Small intestine (tissue), 7 donors: Measurements from ENCODE around the gene TMEM269. TPM values are rescaled to one million over a fixed set of nuclear protein-coding genes. Genes with fewer than 3 reads are reported as not detected.
A peak's percentile ranks its signal among the peaks of the same experiment; 100 is the strongest.

ENCODE experiments used
- DNase-seq, 2 donors: peaks; one replicate each; pipeline versions ENCODE4 v3.0.0 to v3.0.0-alpha.2; 2013
- FAIRE-seq: peaks from 2 replicates; lab custom pipeline; 2012; peaks lifted over from hg19 to GRCh38; lab: Jason Lieb, UNC
- H3K27ac ChIP-seq, 3 donors: one replicate each; pipeline ENCODE4 v1.5.1; 2013; ENCODE audit warnings: low read length in 2 of 3, mild to moderate bottlenecking in 2 of 3, control low read depth in 1 of 3, inconsistent platforms in 1 of 3, low read depth in 1 of 3, moderate library complexity in 1 of 3
- H3K27me3 ChIP-seq, 3 donors: one replicate each; pipeline ENCODE4 v1.6.1; 2013; ENCODE audit warnings: low read length in 3 of 3, inconsistent platforms in 1 of 3; ENCODE audit not compliant: control insufficient read depth in 3 of 3, insufficient read depth in 3 of 3
- H3K36me3 ChIP-seq, 3 donors: one replicate each; pipeline ENCODE4 v1.6.1; 2013; ENCODE audit warnings: low read length in 3 of 3, inconsistent platforms in 1 of 3, low read depth in 1 of 3, mild to moderate bottlenecking in 1 of 3, moderate library complexity in 1 of 3; ENCODE audit not compliant: control insufficient read depth in 3 of 3, insufficient read depth in 2 of 3
- H3K4me1 ChIP-seq, 3 donors: one replicate each; pipeline ENCODE4 v1.6.1; 2013; ENCODE audit warnings: low read length in 2 of 3, inconsistent platforms in 1 of 3, low read depth in 1 of 3, mild to moderate bottlenecking in 1 of 3, moderate library complexity in 1 of 3; ENCODE audit not compliant: control insufficient read depth in 3 of 3, insufficient read depth in 2 of 3
- H3K4me3 ChIP-seq, 3 donors: one replicate each; pipeline ENCODE4 v1.5.1; 2013; ENCODE audit warnings: low read length in 3 of 3, control low read depth in 1 of 3, inconsistent platforms in 1 of 3, low read depth in 1 of 3, mild to moderate bottlenecking in 1 of 3, moderate library complexity in 1 of 3
- H3K9me3 ChIP-seq, 2 donors: one replicate each; pipeline ENCODE4 v1.6.1; 2013; ENCODE audit warnings: low read depth in 1 of 2, low read length in 1 of 2; ENCODE audit not compliant: control insufficient read depth in 2 of 2, insufficient read depth in 1 of 2
- WGBS, 3 donors: extraction: QIAGEN DNeasy Blood & Tissue Kit; methylation state at CpG; one replicate each; pipeline ENCODE4 v1.1.7; 2013; 5-methylcytosine and 5-hydroxymethylcytosine counted together
- polyA plus RNA-seq, 4 donors: library from polyadenylated mRNA; stranded (reverse) in 3 of 4; unstranded in 1 of 4; fragments of 200-250 nt in 3 of 4; fragments of 120-200 nt in 1 of 4; gene quantifications; one replicate each; pipeline versions ENCODE4 v1.2.1 to v1.2.3, GENCODE V29; 2013
- donor health status: healthy with polysubstance abuse.
- donor health status: control.
- donor health status: control.
- donor health status: Bipolar disorder and iron deficiency.
- donor health status: healthy.

TMEM269 gene
- polyA plus RNA-seq, 4 donors = 0.03 to 0.06 TPM; not detected in 2

GRCh38 chr1:42824481-42825035 is 39.8 kb downstream of the TMEM269 start:
- FAIRE-seq = no peak
- WGBS, 3 donors = 93 to 96% (median 95%) methylated on average over 4 of the region's 4 CpGs
- DNase-seq = no peak

GRCh38 chr1:42825036-42825851 is 40.5 kb downstream of the TMEM269 start:
- no peak for FAIRE-seq
- H3K4me3 ChIP-seq = no peak overlapping the region
- no peaks in the 10 kb centered on the region for H3K9me3 ChIP-seq
- WGBS, 3 donors = 55 to 69% (median 69%) methylated on average over 10 of the region's 10 CpGs
- H3K27me3 ChIP-seq = no peaks in the 10 kb centered on the region
- DNase-seq = peak; percentile 16 to 25
- H3K36me3 ChIP-seq = peaks cover 0 to 8% (median 0%) of the 10 kb centered on the region in 3 donors
- H3K4me1 ChIP-seq = peaks cover 0 to 3% (median 0%) of the 10 kb centered on the region in 3 donors
- no peak overlapping the region for H3K27ac ChIP-seq

More at GRCh38 chr1:42824481-42825035, 39.8 kb downstream of the TMEM269 start:
- peaks cover 0 to 6% (median 0%) of the 10 kb centered on the region in 3 donors for H3K36me3 ChIP-seq
- no peak overlapping the region for H3K4me3 ChIP-seq
- no peaks in the 10 kb centered on the region for H3K9me3 ChIP-seq
- H3K27me3 ChIP-seq = no peaks in the 10 kb centered on the region
- H3K27ac ChIP-seq = no peak overlapping the region
- peaks cover 0 to 3% (median 0%) of the 10 kb centered on the region in 3 donors for H3K4me1 ChIP-seq

- H3K36me3 ChIP-seq = peaks cover 0 to 27% (median 0%) of the 10 kb centered on the region in 3 donors
- 90 to 93% (median 93%) methylated on average over 17 of the region's 17 CpGs for WGBS, 3 donors
- H3K9me3 ChIP-seq = no peaks in the 10 kb centered on the region
- H3K4me1 ChIP-seq = no peaks in the 10 kb centered on the region
- H3K27ac ChIP-seq = no peak overlapping the region
- no peak overlapping the region for H3K4me3 ChIP-seq
- FAIRE-seq (no peak), DNase-seq (no peak)
- no peaks in the 10 kb centered on the region for H3K27me3 ChIP-seq
Observed at GRCh38 chr1:42830631-42831030, 45.8 kb downstream of the TMEM269 start.

GRCh38 chr1:42831273-42831672 is 46.5 kb downstream of the TMEM269 start:
- Histone ChIP-seq H3K4me3 (no peak overlapping the region), H3K36me3 (peaks cover 0 to 29% (median 0%) of the 10 kb centered on the region in 3 donors), H3K27me3 (no peaks in the 10 kb centered on the region), H3K9me3 (no peaks in the 10 kb centered on the region), H3K4me1 (no peaks in the 10 kb centered on the region), H3K27ac (no peak overlapping the region)
- DNase-seq = no peak
- FAIRE-seq = no peak

- Histone ChIP-seq H3K9me3 (no peaks in the 10 kb centered on the region), H3K36me3 (peaks cover 0 to 30% (median 2%) of the 10 kb centered on the region in 3 donors), H3K4me3 (no peak overlapping the region), H3K27me3 (no peaks in the 10 kb centered on the region), H3K27ac (no peak overlapping the region), H3K4me1 (no peaks in the 10 kb centered on the region)
- 91 to 97% (median 94%) methylated on average over 3 of the region's 3 CpGs for WGBS, 3 donors
- no peak for DNase-seq
- FAIRE-seq = no peak
Observed at GRCh38 chr1:42832641-42833240, 48.0 kb downstream of the TMEM269 start.

- 85 to 93% (median 90%) methylated on average over 4 of the region's 4 CpGs for WGBS, 3 donors
- no peak overlapping the region for H3K27ac ChIP-seq
- H3K4me3 ChIP-seq = no peak overlapping the region
- peaks cover 0 to 29% (median 2%) of the 10 kb centered on the region in 3 donors for H3K36me3 ChIP-seq
- H3K4me1 ChIP-seq = no peaks in the 10 kb centered on the region
- no peak for DNase-seq
- no peaks in the 10 kb centered on the region for H3K9me3 ChIP-seq
- H3K27me3 ChIP-seq = no peaks in the 10 kb centered on the region
- FAIRE-seq = no peak
Observed at GRCh38 chr1:42833981-42834380, 49.2 kb downstream of the TMEM269 start.

GRCh38 chr1:42834803-42835202 is 50.0 kb downstream of the TMEM269 start:
- FAIRE-seq = no peak
- Histone ChIP-seq H3K27ac (no peak overlapping the region), H3K4me3 (no peak overlapping the region), H3K36me3 (peaks cover 0 to 29% (median 2%) of the 10 kb centered on the region in 3 donors), H3K4me1 (no peaks in the 10 kb centered on the region), H3K9me3 (no peaks in the 10 kb centered on the region), H3K27me3 (no peaks in the 10 kb centered on the region)
- WGBS, 3 donors = 88 to 94% (median 90%) methylated on average over 5 of the region's 5 CpGs
- no peak for DNase-seq

GRCh38 chr1:42835422-42835821 is 50.6 kb downstream of the TMEM269 start:
- Histone ChIP-seq H3K27me3 (no peaks in the 10 kb centered on the region), H3K27ac (no peak overlapping the region), H3K4me1 (no peaks in the 10 kb centered on the region), H3K36me3 (peaks cover 0 to 24% (median 2%) of the 10 kb centered on the region in 3 donors), H3K9me3 (no peaks in the 10 kb centered on the region), H3K4me3 (no peak overlapping the region)
- FAIRE-seq = no peak
- no peak for DNase-seq
- WGBS, 3 donors = 94 to 97% (median 96%) methylated on average over 2 of the region's 2 CpGs
